GM19035 (cell line): Measurements from ENCODE around the gene LRRC52.

ENCODE experiments used
- ATAC-seq: cut with Tn5 transposase; IDR thresholded peaks from one replicate; pipeline ENCODE4 v1.9.1; 2021; ENCODE audit not compliant: unreplicated experiment

The LRRC52 gene, protein sequence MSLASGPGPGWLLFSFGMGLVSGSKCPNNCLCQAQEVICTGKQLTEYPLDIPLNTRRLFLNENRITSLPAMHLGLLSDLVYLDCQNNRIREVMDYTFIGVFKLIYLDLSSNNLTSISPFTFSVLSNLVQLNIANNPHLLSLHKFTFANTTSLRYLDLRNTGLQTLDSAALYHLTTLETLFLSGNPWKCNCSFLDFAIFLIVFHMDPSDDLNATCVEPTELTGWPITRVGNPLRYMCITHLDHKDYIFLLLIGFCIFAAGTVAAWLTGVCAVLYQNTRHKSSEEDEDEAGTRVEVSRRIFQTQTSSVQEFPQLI

DNA sequence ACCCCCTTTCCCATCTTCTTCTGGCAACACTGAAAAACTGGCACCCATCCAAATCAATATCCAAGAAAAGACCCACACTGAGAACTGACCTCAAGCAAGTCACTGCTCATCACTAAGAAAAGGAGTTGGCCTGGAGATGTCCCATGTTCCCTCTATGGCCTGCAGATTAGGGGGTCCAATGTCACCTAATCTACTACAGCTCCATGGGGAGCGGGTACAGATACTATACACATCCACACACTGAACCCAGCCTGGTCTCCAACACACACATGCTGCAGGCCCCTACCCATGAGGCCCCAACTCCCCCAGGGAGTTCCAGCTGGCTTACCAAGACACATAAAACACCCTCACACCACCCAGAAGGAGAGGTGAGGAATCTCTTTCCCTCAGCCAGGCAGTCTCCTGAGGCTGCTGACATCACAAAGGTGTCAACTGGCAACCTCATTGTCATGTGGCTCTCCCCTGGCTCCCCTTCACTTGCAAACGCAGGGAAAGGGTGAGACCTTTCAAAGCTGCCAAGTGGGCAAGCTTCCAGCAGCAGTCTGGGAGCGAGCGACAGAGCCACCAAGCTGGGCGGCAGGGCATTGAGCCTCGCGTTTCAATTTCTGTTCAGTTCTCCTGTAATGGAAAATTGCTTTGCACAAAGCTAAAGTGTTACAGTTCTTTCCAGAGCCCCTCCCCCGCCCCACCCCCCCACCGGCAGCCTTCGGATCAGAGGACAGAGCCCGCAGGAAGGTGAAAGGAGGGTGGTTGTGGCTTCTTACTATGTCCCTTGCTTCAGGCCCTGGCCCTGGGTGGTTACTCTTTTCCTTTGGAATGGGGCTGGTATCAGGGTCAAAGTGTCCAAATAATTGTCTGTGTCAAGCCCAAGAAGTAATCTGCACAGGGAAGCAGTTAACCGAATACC is at the start of gene LRRC52:
LRRC52 (plus strand) TSS at position 469 of the 907 bp plus-strand sequence; CDS start at position 766, 297 bp downstream.
- ATAC-seq: no peak

DNA sequence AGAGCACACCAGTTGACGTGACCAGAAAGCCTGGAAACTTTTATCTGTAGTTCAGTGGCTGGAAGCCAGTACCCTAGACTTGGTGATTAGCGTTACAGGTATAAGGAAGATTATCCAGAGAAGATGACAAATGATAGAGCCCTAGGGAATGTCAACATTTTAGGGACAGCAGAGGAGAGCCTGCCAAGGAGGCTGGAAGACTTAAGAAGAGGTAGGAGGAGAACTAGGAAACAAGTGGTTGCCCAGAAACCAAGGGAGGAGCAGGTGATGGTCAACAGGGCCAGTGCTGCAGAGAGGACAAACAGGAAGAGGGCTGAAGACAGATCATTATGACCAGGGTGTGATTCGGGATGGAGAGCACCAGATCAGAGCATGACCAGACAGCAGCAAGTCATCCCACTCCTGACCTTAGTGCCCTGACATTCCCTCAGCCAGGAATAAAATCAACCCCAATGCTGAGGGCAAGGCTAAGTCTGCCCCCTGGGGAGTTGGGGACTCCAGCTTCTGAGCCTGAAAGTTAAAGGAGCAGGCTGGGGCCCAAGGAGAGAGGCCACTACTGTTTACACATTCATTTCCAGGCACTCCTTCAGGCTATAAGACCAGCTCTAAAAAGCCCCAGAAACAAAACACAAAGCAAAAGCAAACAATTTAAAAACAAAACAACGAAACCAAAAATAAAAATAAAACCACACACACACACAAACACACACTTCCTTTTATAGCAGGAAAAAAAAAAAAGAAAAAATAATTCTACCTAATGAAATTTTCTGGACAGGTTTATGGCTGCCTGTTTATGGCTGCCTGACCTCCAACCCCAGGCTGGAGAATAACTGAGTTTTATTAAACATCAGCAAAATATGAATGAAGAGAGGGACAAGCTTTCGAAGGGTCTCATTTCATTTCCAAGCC is 48.6 kb upstream of the LRRC52 start:
- ATAC-seq: no peak

- no peak for ATAC-seq
These were observed 48.0 kb upstream of the LRRC52 start for GRCh38 chr1:165495858-165496205.

GRCh38 chr1:165496501-165496900 is 47.3 kb upstream of the LRRC52 start:
- no peak for ATAC-seq

GRCh38 chr1:165497069-165498013 is 46.5 kb upstream of the LRRC52 start:
- ATAC-seq: no peak

DNA sequence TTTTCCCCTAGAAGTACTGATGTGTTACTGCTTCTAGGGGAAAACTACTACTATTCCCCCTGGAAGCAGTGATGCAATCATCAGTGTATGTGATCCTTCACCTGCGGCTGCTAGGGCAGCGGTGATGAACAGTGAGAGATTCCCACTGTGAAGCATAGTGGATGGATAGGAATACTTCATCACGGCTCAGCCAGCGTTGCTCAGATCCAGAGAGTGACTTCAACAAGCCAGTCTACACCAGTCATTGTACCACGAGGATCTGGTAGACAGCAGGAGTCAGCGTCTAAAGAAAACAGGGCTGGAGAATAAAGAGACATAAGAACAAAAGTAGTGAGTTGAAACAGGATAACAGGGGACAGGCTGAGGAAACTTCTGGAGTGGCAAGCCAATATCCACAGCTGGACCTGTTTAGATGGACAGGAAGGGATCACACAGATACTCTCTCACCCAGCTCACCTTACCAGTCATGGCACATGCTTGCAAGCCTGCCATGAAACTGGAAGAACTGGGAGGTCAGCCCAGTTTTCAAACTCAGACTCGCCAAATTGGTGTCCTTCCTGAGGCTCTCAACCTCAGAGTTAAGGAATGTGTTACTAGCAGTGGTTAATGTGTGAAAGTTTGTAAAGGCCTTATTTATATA is 42.4 kb upstream of the LRRC52 start:
- ATAC-seq: no peak

DNA sequence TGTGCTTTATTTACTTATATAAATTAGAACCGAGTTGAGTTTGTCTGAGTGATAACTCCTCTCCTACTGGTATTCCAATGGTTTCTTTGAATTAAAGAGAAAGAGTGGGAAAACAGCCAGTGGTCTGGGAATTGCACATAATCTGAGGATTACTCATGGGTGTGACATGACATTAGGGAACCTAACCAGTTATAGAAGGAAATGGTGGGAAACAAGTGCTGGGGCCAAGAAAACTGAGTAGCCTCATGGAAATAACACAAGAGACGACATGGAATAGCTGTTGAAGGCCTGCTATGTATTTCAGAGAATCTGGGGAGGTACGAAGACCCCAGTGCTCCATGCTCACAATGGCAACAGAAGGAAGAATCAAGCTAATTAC is 41.8 kb upstream of the LRRC52 start:
- no peak for ATAC-seq

GRCh38 chr1:165507570-165507969 is 36.2 kb upstream of the LRRC52 start:
- no peak for ATAC-seq

- no peak for ATAC-seq
These were observed 35.5 kb upstream of the LRRC52 start for GRCh38 chr1:165508291-165508690.

DNA sequence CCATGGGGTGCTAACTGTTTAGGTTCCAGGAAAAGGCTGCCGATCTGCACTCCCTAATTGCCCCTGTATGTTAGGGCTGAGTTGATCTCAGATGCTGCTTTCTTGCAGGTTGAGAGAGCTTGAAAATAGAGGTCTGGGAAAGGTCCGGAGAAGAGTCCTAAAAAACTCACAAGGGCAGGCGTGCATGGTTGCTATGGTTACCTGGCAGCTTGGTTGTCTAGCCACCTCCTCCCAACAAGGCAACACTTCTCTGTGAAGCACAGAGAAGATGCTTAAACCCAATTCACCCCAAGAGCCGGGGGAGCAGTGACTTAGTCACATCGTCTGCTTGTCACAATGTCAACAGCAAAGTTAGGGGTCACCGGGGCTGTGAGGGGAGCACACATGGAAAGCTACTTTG is 31.0 kb upstream of the LRRC52 start:
- ATAC-seq: no peak

- ATAC-seq: no peak
These were observed 27.3 kb upstream of the LRRC52 start for GRCh38 chr1:165516469-165516868.

DNA sequence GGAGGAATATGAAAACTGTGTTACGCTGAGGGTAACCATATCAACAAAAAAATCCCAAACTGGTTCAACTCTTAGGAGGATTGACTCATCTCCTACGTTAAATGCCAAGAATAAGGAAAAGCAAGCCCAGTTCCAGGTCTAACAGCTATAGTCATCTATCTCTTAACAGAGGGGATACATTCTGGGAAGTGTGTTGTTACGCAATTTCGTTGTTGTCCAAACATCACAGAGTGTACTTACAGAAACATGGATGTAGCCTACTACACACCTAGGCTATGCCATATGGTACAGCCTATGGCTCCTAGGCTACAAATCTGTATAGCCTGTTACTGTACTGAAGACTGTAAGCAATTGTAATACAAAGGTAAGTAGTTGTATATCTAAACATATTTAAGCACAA is 23.2 kb upstream of the LRRC52 start:
- no peak for ATAC-seq

GRCh38 chr1:165524639-165525285 is 19.0 kb upstream of the LRRC52 start:
- no peak for ATAC-seq

GRCh38 chr1:165525708-165526107 is 18.1 kb upstream of the LRRC52 start:
- no peak for ATAC-seq

- no peak for ATAC-seq
These were observed 16.4 kb upstream of the LRRC52 start for GRCh38 chr1:165527251-165528007.

- no peak for ATAC-seq
These were observed 12.8 kb upstream of the LRRC52 start for GRCh38 chr1:165531021-165531420.

GRCh38 chr1:165532053-165532452 is 11.7 kb upstream of the LRRC52 start:
- ATAC-seq: no peak

GRCh38 chr1:165533254-165533653 is 10.5 kb upstream of the LRRC52 start:
- no peak for ATAC-seq
